CD14-positive monocyte (primary cell): ENCODE results near the gene GATD1. TPM values are rescaled to one million over a fixed set of nuclear protein-coding genes. Genes with fewer than 3 reads are reported as not detected.
"Not testable (repeated sequence)": the region's sequence is repeated elsewhere in the genome, so short reads cannot be mapped to it uniquely, and the experiment has no call there.

Experiments
- DNase-seq, 3 donors: peaks; one replicate each; pipeline ENCODE4 v3.0.0-alpha.2; 2011 to 2022
- H2AFZ ChIP-seq: 2 replicates; pipeline ENCODE4 v1.6.0; 2012; ENCODE audit warnings: mild to moderate bottlenecking, low read depth, low read length, inconsistent platforms; ENCODE audit not compliant: insufficient read depth, poor library complexity, severe bottlenecking
- H3K27ac ChIP-seq, 2 donors: 1 replicate in 1 of 2; 2 replicates in 1 of 2; pipeline ENCODE4 v1.5.1; 2012 to 2013; ENCODE audit warnings: low read length in 2 of 2, control low read depth in 1 of 2, inconsistent platforms in 1 of 2, low read depth in 1 of 2, mild to moderate bottlenecking in 1 of 2
- H3K27me3 ChIP-seq, 2 donors: one replicate each; pipeline versions ENCODE4 v1.6.0 to v1.6.1; 2011 to 2013; ENCODE audit warnings: low read length in 2 of 2; ENCODE audit not compliant: control insufficient read depth in 2 of 2, insufficient read depth in 2 of 2
- H3K36me3 ChIP-seq, 2 donors: replicated peaks in 1 of 2; 1 replicate in 1 of 2; 2 replicates in 1 of 2; pipeline versions ENCODE4 v1.5.1 to v1.6.1; 2012 to 2013; ENCODE audit warnings: low read length in 2 of 2, control low read depth in 1 of 2, inconsistent platforms in 1 of 2, mild to moderate bottlenecking in 1 of 2; ENCODE audit not compliant: insufficient read depth in 2 of 2, control insufficient read depth in 1 of 2
- H3K4me1 ChIP-seq, 2 donors: 1 replicate in 1 of 2; 2 replicates in 1 of 2; pipeline versions ENCODE4 v1.5.1 to v1.6.1; 2012 to 2013; ENCODE audit warnings: low read length in 2 of 2, control low read depth in 1 of 2, inconsistent platforms in 1 of 2, mild to moderate bottlenecking in 1 of 2, moderate library complexity in 1 of 2; ENCODE audit not compliant: insufficient read depth in 2 of 2, control insufficient read depth in 1 of 2
- H3K4me2 ChIP-seq: replicated peaks from 2 replicates; pipeline ENCODE3; 2012; ENCODE audit warnings: low read length, moderate library complexity, mild to moderate bottlenecking; ENCODE audit not compliant: poor library complexity, severe bottlenecking; ENCODE audit errors: extremely low read depth
- H3K4me3 ChIP-seq, 3 experiments: fragments of 200-600 bp in 1 of 3; sonication (generic) in 1 of 3; replicated peaks in 1 of 3; 1 replicate in 2 of 3; 2 replicates in 1 of 3; pipeline ENCODE4 v1.5.1; 2011 to 2013; ENCODE audit warnings: low read length in 3 of 3, mild to moderate bottlenecking in 3 of 3, control low read depth in 2 of 3, low read depth in 2 of 3, inconsistent platforms in 1 of 3, moderate library complexity in 1 of 3
- H3K79me2 ChIP-seq: 2 replicates; pipeline ENCODE4 v1.6.0; 2012; ENCODE audit warnings: mild to moderate bottlenecking, control low read depth, inconsistent platforms, low read length, moderate library complexity; ENCODE audit not compliant: insufficient read depth
- H3K9ac ChIP-seq: 2 replicates; pipeline ENCODE4 v1.6.0; 2017; ENCODE audit warnings: low read length, mild to moderate bottlenecking; ENCODE audit not compliant: insufficient read depth, poor library complexity, severe bottlenecking
- H3K9me3 ChIP-seq, 2 donors: replicated peaks in 1 of 2; 1 replicate in 1 of 2; 2 replicates in 1 of 2; pipeline versions ENCODE4 v1.5.1 to v1.6.1; 2012 to 2013; ENCODE audit warnings: low read length in 2 of 2, control low read depth in 1 of 2; ENCODE audit not compliant: control insufficient read depth in 1 of 2, insufficient read depth in 1 of 2
- H4K20me1 ChIP-seq: 2 replicates; pipeline ENCODE4 v1.6.0; 2012; ENCODE audit warnings: mild to moderate bottlenecking, low read length, control low read depth, moderate library complexity; ENCODE audit not compliant: insufficient read depth
- H3K27ac Mint-ChIP-seq, 7 donors: one replicate each; pipeline ENCODE4 v1.8.0; 2020; ENCODE audit warnings: mild to moderate bottlenecking in 7 of 7, mixed read lengths in 7 of 7, moderate library complexity in 6 of 7, inconsistent platforms in 2 of 7
- H3K27me3 Mint-ChIP-seq, 3 donors: one replicate each; pipeline ENCODE4 v1.8.0; 2021 to 2022; ENCODE audit warnings: low read depth in 3 of 3, mild to moderate bottlenecking in 3 of 3, mixed read lengths in 3 of 3, moderate library complexity in 3 of 3, inconsistent platforms in 1 of 3
- H3K36me3 Mint-ChIP-seq, 2 donors: one replicate each; pipeline ENCODE4 v1.8.0; 2020; ENCODE audit warnings: mixed read lengths in 2 of 2, inconsistent platforms in 1 of 2, mild to moderate bottlenecking in 1 of 2
- H3K4me1 Mint-ChIP-seq: one replicate; pipeline ENCODE4 v1.8.0; 2020; ENCODE audit warnings: mild to moderate bottlenecking, mixed read lengths
- H3K4me3 Mint-ChIP-seq, 2 donors: one replicate each; pipeline ENCODE4 v1.8.0; 2020; ENCODE audit warnings: mild to moderate bottlenecking in 2 of 2, mixed read lengths in 2 of 2, moderate library complexity in 1 of 2
- H3K9me3 Mint-ChIP-seq, 7 donors: one replicate each; pipeline ENCODE4 v1.8.0; 2020 to 2022; ENCODE audit warnings: mixed read lengths in 7 of 7, mild to moderate bottlenecking in 6 of 7, moderate library complexity in 6 of 7, inconsistent platforms in 2 of 7
- CTCF ChIP-seq: fragments of 200-600 bp; IDR thresholded peaks from one replicate; pipeline ENCODE4 v1.8.0; 2022; ENCODE audit warnings: antibody characterized with exemption, mild to moderate bottlenecking
- WGBS: methylation state at CpG from one replicate; pipeline ENCODE4 v1.1.5; 2013; ENCODE audit warnings: missing lambda C conversion rate; ENCODE audit not compliant: insufficient coverage; 5-methylcytosine and 5-hydroxymethylcytosine counted together
- intact Hi-C, 2 donors: fragments of 100-400 bp; cut with micrococcal nuclease; formaldehyde crosslinking; loops; one replicate each; pipeline versions ENCODE4 v1.15.0 to v1.15.1; 2023
- polyA plus RNA-seq, 3 donors: library from polyadenylated mRNA; depleted of rRNA in 1 of 3; unstranded in 2 of 3; stranded (reverse) in 1 of 3; fragments of 300-500 nt in 2 of 3; fragments of >200 nt in 1 of 3; fragmentation: Illumina TruSeq in 2 of 3; gene quantifications; 1 replicate in 2 of 3; 2 replicates in 1 of 3; pipeline ENCODE4 v1.2.3, GENCODE V29; 2012 to 2021

Gene GATD1
- polyA plus RNA-seq, 3 donors = 4.5 to 45.6 (median 4.6) TPM

DNA sequence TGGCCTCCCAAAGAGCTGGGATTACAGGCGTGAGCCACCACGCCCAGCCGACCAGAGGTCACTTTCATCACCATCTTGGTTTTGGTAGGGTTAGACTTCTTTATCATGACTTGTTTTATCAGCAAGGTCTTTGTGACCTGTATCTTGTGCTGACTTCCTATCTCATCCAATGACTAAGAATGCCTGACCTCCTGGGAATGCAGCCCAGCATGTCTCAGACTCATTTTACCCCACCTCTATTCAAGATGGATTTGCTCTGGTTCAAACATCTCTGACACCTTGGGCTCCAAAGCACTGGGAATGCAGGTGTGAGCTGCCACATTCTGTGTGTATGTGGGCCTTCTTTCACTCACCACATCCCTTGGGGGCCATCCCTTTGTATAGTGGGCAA is 35.1 kb downstream of the GATD1 start:
- peaks cover 24% of the 10 kb centered on the region for H3K4me1 Mint-ChIP-seq
- no peaks in the 10 kb centered on the region for H3K9me3 ChIP-seq
- H3K4me3 Mint-ChIP-seq = no peak overlapping the region
- H3K36me3 ChIP-seq = no peaks in the 10 kb centered on the region
- no peak for TF ChIP-seq CTCF
- peaks cover 0 to 4% of the 10 kb centered on the region in 2 donors for H3K27me3 ChIP-seq
- H3K79me2 ChIP-seq = peaks cover 7% of the 10 kb centered on the region
- intact Hi-C loops = no loop called here
- H3K27ac Mint-ChIP-seq = peak overlapping the region in 1 of 7 donors; percentile 31
- DNase-seq = no peak
- WGBS = 100% methylated on average over 3 of the region's 3 CpGs
- H3K4me1 ChIP-seq = peaks cover 18 to 33% of the 10 kb centered on the region in 2 donors
- no peak overlapping the region for H3K9ac ChIP-seq
- H3K4me3 ChIP-seq = no peak overlapping the region
- H3K9me3 Mint-ChIP-seq = no peaks in the 10 kb centered on the region
- H3K4me2 ChIP-seq = no peak overlapping the region
- no peak overlapping the region for H3K27ac ChIP-seq
- no peaks in the 10 kb centered on the region for H4K20me1 ChIP-seq
- no peaks in the 10 kb centered on the region for H3K36me3 Mint-ChIP-seq
- no peak overlapping the region for H2AFZ ChIP-seq
- H3K27me3 Mint-ChIP-seq = peaks cover 6 to 17% (median 14%) of the 10 kb centered on the region in 3 donors

DNA sequence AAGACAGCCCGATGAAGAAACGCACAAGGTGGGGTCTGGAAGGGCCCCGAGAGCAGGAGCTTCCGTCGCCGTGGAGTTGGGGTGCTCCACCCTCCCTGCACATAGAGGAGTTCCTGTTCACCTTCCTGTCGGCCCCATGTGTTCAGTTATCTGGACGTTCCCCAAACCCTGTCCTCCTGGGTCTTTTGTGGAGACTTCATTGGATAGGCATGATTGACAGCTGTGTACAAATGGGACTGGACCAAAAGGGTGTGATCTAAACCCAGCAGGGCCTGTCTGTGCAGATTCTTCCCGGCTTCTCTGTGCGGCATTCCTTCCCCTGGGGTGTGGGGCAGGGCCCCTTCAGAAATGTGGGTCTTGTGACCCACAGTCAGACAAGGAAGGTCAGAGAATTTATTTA is 39.4 kb downstream of the GATD1 start:
- peak overlapping the region; percentile 66 for H2AFZ ChIP-seq

More for the DNA sequence above, 39.4 kb downstream of the GATD1 start:
- peaks cover 13 to 16% of the 10 kb centered on the region in 2 donors for H3K4me1 ChIP-seq
- H3K27ac ChIP-seq, H3K27me3 ChIP-seq, H3K9me3 ChIP-seq, H3K79me2 ChIP-seq, H4K20me1 ChIP-seq, H3K36me3 Mint-ChIP-seq, intact Hi-C loops, H3K36me3 ChIP-seq, H3K9me3 Mint-ChIP-seq: not testable (repeated sequence)
- H3K4me1 Mint-ChIP-seq = peaks cover 19% of the 10 kb centered on the region
- H3K4me3 Mint-ChIP-seq = peak overlapping the region; percentile 62 to 85
- peak in 1 of 3 donors; percentile 28 for DNase-seq
- H3K9ac ChIP-seq = peak overlapping the region; percentile 28
- 7% methylated on average over 9 of the region's 10 CpGs for WGBS
- H3K27me3 Mint-ChIP-seq = peaks cover 17 to 26% (median 25%) of the 10 kb centered on the region in 3 donors
- H3K4me3 ChIP-seq = peak overlapping the region in 1 of 3 experiments; percentile 53
- peak overlapping the region; percentile 47 for H3K4me2 ChIP-seq
- peak overlapping the region in 1 of 7 donors; percentile 57 for H3K27ac Mint-ChIP-seq
